HepG2 (cell line): Measurements from ENCODE around the gene COX18. TPM values are rescaled to one million over a fixed set of nuclear protein-coding genes. Genes with fewer than 3 reads are reported as not detected.

Experiments
- KLF16 ChIP-seq, 2 experiments: sonication (generic) in 1 of 2; formaldehyde crosslinking in 1 of 2; IDR thresholded peaks; 2 replicates each; pipeline versions ENCODE4 v1.6.1 to v1.8.0; 2016 to 2023; ENCODE audit warnings: missing genetic modification reagents in 2 of 2, missing compliant biosample characterization in 1 of 2
- ZNF646 ChIP-seq: sonication (generic); formaldehyde crosslinking; IDR thresholded peaks from 2 replicates; pipeline ENCODE4 v1.9.0; 2021; ENCODE audit warnings: mild to moderate bottlenecking, missing genetic modification reagents
- ZSCAN21 ChIP-seq: sonication (generic); formaldehyde crosslinking; IDR thresholded peaks from 2 replicates; pipeline ENCODE4 v1.8.0; 2022; ENCODE audit warnings: mild to moderate bottlenecking, missing genetic modification reagents, moderate library complexity, borderline replicate concordance
- polyA plus RNA-seq, 8 experiments: library from polyadenylated mRNA; depleted of rRNA in 3 of 8; stranded (reverse) in 7 of 8; unstranded in 1 of 8; fragments of >200 nt; fragmentation: Illumina TruSeq in 4 of 8; extraction: Trizol in 4 of 8; gene quantifications; 2 replicates each; pipeline versions ENCODE4 v1.2.1 to v1.2.3, GENCODE V29; 2011 to 2016; ENCODE audit warnings: low read depth in 4 of 8, missing spikeins in 1 of 8, mixed read lengths in 1 of 8; ENCODE audit not compliant: insufficient read depth in 1 of 8
- total RNA-seq, 5 experiments: library from RNA; depleted of rRNA; stranded (reverse); fragments of >200 nt; fragmentation: Illumina TruSeq; extraction: Trizol; gene quantifications; 2 replicates each; pipeline ENCODE4 v1.2.3, GENCODE V29; 2016; ENCODE audit warnings: low read depth in 1 of 5
- TF ChIP-seq, protein P1 (sequence below): sonication (generic); formaldehyde crosslinking; IDR thresholded peaks from 2 replicates; pipeline ENCODE4 v1.4.0; 2020; ENCODE audit warnings: low read depth, mild to moderate bottlenecking, missing genetic modification reagents

Gene COX18
- total and polyA plus RNA-seq, 2 of the 13 experiments (the other 11 are each of a cell fraction or from before 2014, with no cell fraction given): 8.7 to 21.3 TPM

DNA sequence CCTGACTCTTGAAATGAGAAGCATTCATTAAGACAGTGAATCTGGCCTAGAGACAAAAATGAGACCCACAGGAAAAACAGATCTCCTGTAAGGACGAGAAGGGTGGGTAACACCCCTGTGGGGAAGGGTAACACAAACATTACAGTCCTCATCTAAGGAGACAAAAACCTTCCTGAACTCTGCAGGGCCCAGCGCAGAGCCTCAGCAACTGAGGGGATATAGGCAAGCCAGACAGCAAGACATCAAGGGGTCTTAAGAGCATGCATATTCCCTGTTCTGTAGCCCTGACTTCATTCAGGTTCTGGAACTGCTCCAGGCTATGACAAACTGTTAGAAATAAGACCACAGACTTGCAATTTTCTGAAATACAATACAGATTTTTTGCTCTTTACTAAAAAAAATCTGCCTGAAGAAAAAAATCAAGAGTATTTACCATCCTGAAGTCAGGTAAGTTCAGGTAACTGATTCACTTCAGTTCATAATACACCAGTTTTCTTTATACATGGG, 15.5 kb downstream of the COX18 start (continued):
- TF ChIP-seq ZNF646 (CRISPR knock-in tag) (no peak), ZSCAN21 (CRISPR knock-in tag) (no peak), KLF16 (CRISPR knock-in tag; IDR thresholded peaks at IDR 0.05) (no peak)
- TF ChIP-seq, protein P1, sequence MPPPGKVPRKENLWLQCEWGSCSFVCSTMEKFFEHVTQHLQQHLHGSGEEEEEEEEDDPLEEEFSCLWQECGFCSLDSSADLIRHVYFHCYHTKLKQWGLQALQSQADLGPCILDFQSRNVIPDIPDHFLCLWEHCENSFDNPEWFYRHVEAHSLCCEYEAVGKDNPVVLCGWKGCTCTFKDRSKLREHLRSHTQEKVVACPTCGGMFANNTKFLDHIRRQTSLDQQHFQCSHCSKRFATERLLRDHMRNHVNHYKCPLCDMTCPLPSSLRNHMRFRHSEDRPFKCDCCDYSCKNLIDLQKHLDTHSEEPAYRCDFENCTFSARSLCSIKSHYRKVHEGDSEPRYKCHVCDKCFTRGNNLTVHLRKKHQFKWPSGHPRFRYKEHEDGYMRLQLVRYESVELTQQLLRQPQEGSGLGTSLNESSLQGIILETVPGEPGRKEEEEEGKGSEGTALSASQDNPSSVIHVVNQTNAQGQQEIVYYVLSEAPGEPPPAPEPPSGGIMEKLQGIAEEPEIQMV (CRISPR knock-in tag): no peak
